Posterior cingulate gyrus (tissue), 11 donors: Measurements from ENCODE around the gene HPS1.

Experiments
- DNase-seq, 10 donors: peaks; one replicate each; pipeline versions ENCODE4 v3.0.0 to v3.0.0-alpha.2; 2020 to 2021; ENCODE audit warnings: mixed read lengths in 3 of 10
- intact Hi-C: fragments of 100-400 bp; cut with DNase I; formaldehyde crosslinking; loops from one replicate; pipeline ENCODE4 v1.15.1; 2023

Gene HPS1

GRCh38 chr10:98373260-98374040, 73.3 kb downstream of the HPS1 start:
- peak in 2 of 10 donors; percentile 18 to 19 for DNase-seq
- intact Hi-C loops: no loop called here

- intact Hi-C loops: no loop called here
- peak in 3 of 10 donors; percentile 30 to 52 (median 39) for DNase-seq
Observed at GRCh38 chr10:98370831-98371820, 75.6 kb downstream of the HPS1 start.

GRCh38 chr10:98369801-98370200, 76.9 kb downstream of the HPS1 start:
- intact Hi-C loops: no loop called here
- DNase-seq: peak in 2 of 10 donors; percentile 10 to 75

- intact Hi-C loops: no loop called here
- DNase-seq: no peak
Observed at GRCh38 chr10:98368644-98369043, 78.1 kb downstream of the HPS1 start.

GRCh38 chr10:98367604-98368451, 78.9 kb downstream of the HPS1 start:
- DNase-seq: peak; percentile 23 to 93 (median 52)

More at GRCh38 chr10:98367604-98368451, 78.9 kb downstream of the HPS1 start:
- intact Hi-C loops: no loop called here
